MM.1S (cell line): ENCODE data around the gene SPEF2.

Source experiments
- EZH2 ChIP-seq: fragments of 300-600 bp; sonication (generic); optimal IDR thresholded peaks from 2 replicates; pipeline ENCODE3; 2017; ENCODE audit warnings: low read depth, mild to moderate bottlenecking, antibody characterized with exemption, low read length, mixed read lengths
- EZH2phosphoT487 ChIP-seq: fragments of 300-600 bp; sonication (generic); IDR thresholded peaks from 2 replicates; pipeline ENCODE4 v1.6.1; 2018; ENCODE audit warnings: antibody characterized with exemption, low read length

DNA sequence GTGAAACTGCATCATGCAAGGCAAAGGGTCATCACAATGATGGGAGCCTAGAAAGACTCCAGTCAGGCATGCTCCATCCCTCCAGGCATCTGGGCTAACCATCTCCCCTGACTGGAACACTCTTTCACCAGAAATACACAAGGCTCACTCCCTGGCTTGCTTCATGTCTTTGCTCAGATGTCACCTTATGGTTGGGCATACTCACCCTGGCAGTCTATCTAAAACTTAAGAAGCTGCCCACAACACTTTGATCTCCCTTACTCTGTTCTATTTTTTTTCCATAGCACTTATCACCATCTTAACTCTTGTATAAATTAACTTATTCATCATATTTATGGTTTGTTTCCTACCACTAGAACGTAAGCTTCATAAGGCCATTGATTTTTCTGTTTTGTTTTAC is 90.0 kb downstream of the SPEF2 start:
- TF ChIP-seq EZH2phosphoT487, result no peak
- TF ChIP-seq EZH2, result no peak
